ENCODE data around the gene ANKFN1.

The ANKFN1 gene

DNA sequence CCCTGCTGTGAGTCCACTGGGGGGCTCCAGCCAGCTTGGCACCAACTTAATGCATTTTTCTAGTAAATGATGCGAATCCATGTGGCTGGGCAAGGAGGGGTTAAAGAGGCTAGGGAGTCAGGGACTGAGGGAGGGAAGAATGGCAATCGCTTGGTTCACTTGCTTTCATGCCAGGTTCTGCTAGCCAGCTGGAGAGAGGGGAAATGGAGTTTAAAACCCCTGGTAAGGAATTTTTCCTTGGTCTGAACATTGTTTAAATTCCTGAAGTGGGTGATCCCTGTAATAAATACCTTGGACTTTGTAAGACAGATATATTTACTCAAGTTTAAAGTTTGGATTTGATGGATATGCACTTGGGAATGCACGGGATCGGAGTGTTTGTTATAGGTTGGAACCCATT is 22.8 kb downstream of the ANKFN1 start:
- TF ChIP-seq, protein P1, sequence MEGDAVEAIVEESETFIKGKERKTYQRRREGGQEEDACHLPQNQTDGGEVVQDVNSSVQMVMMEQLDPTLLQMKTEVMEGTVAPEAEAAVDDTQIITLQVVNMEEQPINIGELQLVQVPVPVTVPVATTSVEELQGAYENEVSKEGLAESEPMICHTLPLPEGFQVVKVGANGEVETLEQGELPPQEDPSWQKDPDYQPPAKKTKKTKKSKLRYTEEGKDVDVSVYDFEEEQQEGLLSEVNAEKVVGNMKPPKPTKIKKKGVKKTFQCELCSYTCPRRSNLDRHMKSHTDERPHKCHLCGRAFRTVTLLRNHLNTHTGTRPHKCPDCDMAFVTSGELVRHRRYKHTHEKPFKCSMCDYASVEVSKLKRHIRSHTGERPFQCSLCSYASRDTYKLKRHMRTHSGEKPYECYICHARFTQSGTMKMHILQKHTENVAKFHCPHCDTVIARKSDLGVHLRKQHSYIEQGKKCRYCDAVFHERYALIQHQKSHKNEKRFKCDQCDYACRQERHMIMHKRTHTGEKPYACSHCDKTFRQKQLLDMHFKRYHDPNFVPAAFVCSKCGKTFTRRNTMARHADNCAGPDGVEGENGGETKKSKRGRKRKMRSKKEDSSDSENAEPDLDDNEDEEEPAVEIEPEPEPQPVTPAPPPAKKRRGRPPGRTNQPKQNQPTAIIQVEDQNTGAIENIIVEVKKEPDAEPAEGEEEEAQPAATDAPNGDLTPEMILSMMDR (IDR thresholded peaks at IDR 0.05; ENCODE audit: control extremely low read depth, extremely low read depth, low read depth, missing control alignments), result no peak
- DNase-seq (ENCODE audit: extremely low spot score), result no peak
- POLR2A ChIA-PET, result no interaction called here
- CTCF ChIA-PET, result no interaction called here

DNA sequence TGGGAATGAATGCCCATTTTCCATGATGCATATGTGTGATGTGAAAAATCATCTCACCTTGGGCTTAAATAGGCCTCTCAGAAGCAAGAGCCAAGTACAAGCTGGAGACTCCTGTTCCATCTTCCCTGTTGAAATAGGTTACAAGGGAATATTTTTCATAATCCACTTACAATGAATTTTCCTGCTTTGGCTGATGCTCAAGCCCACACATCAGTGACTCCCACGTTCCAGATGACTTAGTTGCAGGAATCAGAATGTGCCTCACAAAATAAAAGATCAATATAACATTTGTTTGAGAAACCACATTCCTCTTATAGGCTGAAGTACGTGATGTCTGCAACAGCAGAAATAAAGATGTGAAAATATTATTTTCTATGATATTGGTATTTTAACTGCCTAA is 24.1 kb downstream of the ANKFN1 start:
- CTCF ChIA-PET, result no interaction called here
- no peak for DNase-seq (ENCODE audit: extremely low spot score)
- TF ChIP-seq, protein P1 (IDR thresholded peaks at IDR 0.05; ENCODE audit: control extremely low read depth, extremely low read depth, low read depth, missing control alignments), result no peak
- POLR2A ChIA-PET, result no interaction called here

DNA sequence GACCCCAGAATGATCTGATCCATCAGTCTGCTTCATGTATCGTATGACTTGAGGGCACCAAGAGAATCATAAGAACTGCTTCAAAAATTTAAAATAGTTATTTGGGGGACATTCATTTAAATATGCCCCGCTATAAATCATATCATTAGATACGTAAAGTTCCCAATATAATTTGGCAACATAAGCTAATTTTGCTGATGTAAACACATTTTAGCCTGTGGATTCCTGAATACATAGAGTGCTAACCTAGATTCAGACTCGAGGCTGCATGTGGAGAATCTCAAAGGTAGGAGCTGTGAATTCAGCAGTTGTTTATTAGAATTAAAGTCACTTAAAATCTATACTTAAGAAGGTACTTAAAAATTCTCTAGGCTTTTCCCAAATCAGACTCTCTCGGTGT is 24.9 kb downstream of the ANKFN1 start:
- CTCF ChIA-PET, result no interaction called here
- TF ChIP-seq, protein P1 (IDR thresholded peaks at IDR 0.05; ENCODE audit: control extremely low read depth, extremely low read depth, low read depth, missing control alignments), result no peak

DNA sequence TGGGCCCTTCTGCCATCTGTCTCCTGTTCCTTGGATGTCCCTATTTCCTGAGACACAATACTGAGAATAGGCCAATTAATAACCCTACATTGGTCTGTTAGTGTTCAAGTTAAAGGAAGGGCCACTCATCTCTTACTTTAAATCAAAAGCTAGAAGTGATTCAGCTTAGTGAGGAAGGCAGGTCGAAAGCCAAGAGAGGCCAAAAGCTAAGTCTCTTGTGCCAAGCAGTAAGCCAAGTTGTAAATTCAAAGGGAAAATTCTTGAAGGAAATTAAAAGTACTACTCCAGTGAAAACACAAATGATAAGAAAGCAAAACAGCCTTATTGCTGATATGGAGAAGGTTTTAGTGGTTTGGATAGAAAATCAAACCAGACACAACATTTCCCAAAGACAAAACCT is 28.8 kb downstream of the ANKFN1 start:
- CTCF ChIA-PET, result no interaction called here
- TF ChIP-seq, protein P1 (IDR thresholded peaks at IDR 0.05; ENCODE audit: control extremely low read depth, extremely low read depth, low read depth, missing control alignments), result no peak
- POLR2A ChIA-PET, result no interaction called here
- no peak for DNase-seq (ENCODE audit: extremely low spot score)

More for the DNA sequence above, 24.9 kb downstream of the ANKFN1 start:
- POLR2A ChIA-PET, result no interaction called here
- no peak for DNase-seq (ENCODE audit: extremely low spot score)

DNA sequence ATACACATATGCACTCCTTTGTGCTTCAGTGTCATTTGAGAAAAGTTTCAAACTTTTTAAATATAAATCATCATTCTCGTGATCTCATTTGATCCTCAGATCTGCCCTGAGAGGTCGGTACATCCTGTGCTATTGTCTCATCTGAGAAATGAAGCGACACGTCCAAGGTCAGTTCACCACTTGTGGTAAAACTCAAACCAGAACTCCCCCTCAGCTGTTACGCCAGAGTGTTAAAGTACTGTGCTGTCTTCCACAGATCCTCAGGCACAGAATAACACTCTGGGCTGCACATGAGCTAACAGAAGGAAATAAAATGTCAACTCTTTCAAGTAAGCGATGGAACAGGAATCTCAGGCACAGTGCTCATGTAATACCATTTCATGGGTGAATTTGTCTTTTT is 31.4 kb downstream of the ANKFN1 start:
- CTCF ChIA-PET, result no interaction called here
- TF ChIP-seq, protein P1 (IDR thresholded peaks at IDR 0.05; ENCODE audit: control extremely low read depth, extremely low read depth, low read depth, missing control alignments), result no peak
- POLR2A ChIA-PET, result no interaction called here
- DNase-seq (ENCODE audit: extremely low spot score), result no peak

DNA sequence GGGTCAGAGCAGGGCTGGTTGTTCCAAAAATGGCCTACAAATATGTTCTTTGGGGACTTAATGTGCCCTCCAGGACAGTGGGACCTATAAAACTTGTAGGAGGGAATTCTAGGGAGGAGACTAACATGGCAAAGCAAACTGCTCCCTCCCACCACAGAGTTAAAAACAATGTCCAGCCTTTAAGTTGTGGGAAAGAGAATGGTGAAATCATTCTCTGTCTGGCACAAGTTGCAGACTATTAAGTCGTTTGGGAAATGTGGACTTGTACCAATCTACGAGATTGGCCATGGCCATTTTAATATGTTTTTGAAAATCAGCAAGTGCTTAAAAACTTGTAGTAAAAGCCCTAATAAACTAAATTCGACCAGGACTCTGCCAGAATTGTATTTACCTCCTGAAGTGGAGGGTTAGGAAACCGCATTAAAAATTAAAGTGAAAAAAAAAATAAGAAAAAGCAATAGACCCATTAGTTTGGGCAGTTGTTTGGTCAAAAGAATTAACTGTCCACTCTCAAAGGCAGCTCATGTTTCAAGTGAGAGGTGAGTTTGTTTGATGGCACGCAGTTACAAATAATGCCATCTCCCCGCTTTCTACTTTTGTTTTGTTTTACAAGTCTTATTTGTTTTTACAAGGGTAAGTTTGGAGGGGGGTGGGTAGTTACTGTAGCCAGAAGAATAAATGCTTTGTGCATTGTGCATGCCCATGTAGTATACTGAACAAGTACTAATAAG is 32.4 kb downstream of the ANKFN1 start:
- POLR2A ChIA-PET, result no interaction called here
- CTCF ChIA-PET, result no interaction called here
- TF ChIP-seq, protein P1 (IDR thresholded peaks at IDR 0.05; ENCODE audit: control extremely low read depth, extremely low read depth, low read depth, missing control alignments), result no peak
- no peak for DNase-seq (ENCODE audit: extremely low spot score)
